Body of pancreas (tissue), 4 donors: ENCODE data around the gene MAN1A2. TPM values are rescaled to one million over a fixed set of nuclear protein-coding genes. Genes with fewer than 3 reads are reported as not detected.

ENCODE experiments used
- ATAC-seq: fragments of 150-250 bp; one replicate; pipeline ENCODE4 v1.9.1; 2016
- DNase-seq, 4 donors: peaks; one replicate each; pipeline ENCODE4 v3.0.0-alpha.2; 2019
- H3K27ac ChIP-seq, 4 donors: fragments of 200-600 bp; sonication (generic); 1 replicate in 3 of 4; 2 replicates in 1 of 4; pipeline versions ENCODE4 v1.5.1 to v1.6.1; 2016 to 2019; ENCODE audit warnings: mild to moderate bottlenecking in 1 of 4, mixed read lengths in 1 of 4, moderate library complexity in 1 of 4
- H3K27me3 ChIP-seq, 2 donors: fragments of 200-600 bp; sonication (generic); one replicate each; pipeline ENCODE4 v1.6.0; 2016; ENCODE audit warnings: mild to moderate bottlenecking in 1 of 2
- H3K36me3 ChIP-seq, 2 donors: fragments of 200-600 bp; sonication (generic); replicated peaks in 1 of 2; 2 replicates each; pipeline ENCODE4 v1.5.1; 2016; ENCODE audit warnings: low read depth in 2 of 2; ENCODE audit not compliant: insufficient read depth in 1 of 2
- H3K4me1 ChIP-seq: fragments of 200-600 bp; sonication (generic); one replicate; pipeline ENCODE4 v1.6.0; 2016
- H3K4me3 ChIP-seq, 2 donors: fragments of 200-600 bp; sonication (generic); 1 replicate in 1 of 2; 2 replicates in 1 of 2; pipeline ENCODE4 v1.5.1; 2016 to 2019
- H3K9me3 ChIP-seq, 3 donors: fragments of 200-600 bp; sonication (generic); 1 replicate in 2 of 3; 2 replicates in 1 of 3; pipeline ENCODE4 v1.5.1; 2016
- CTCF ChIP-seq, 7 experiments: fragments of 450-650 bp in 4 of 7; fragments of 200-600 bp in 3 of 7; sonication (generic) in 3 of 7; IDR thresholded peaks; one replicate each; pipeline ENCODE4 v1.5.1; 2016 to 2019; ENCODE audit warnings: antibody characterized with exemption in 7 of 7
- POLR2A ChIP-seq, 3 donors: fragments of 450-650 bp; IDR thresholded peaks; one replicate each; pipeline ENCODE4 v1.6.1; 2016; ENCODE audit warnings: antibody characterized with exemption in 3 of 3, mild to moderate bottlenecking in 2 of 3
- WGBS, 2 donors: methylation state at CpG; one replicate each; pipeline ENCODE4 v1.1.5; 2017; 5-methylcytosine and 5-hydroxymethylcytosine counted together
- intact Hi-C: fragments of 100-400 bp; cut with DNase I; formaldehyde crosslinking; loops from one replicate; pipeline ENCODE4 v1.15.1; 2023
- total RNA-seq, 2 donors: library from RNA; depleted of rRNA; stranded (reverse); fragments of >200 nt; gene quantifications; one replicate each; pipeline ENCODE4 v1.1.0, GENCODE V29; 2016

MAN1A2 gene
- total RNA-seq, 2 donors from 2014 or later: 37.9 to 54.4 TPM

- intact Hi-C loops: no loop called here
- Histone ChIP-seq H3K36me3 (no peaks in the 10 kb centered on the region), H3K27ac (no peak overlapping the region), H3K27me3 (no peaks in the 10 kb centered on the region), H3K4me1 (peaks cover 51% of the 10 kb centered on the region), H3K9me3 (no peaks in the 10 kb centered on the region), H3K4me3 (no peak overlapping the region)
- TF ChIP-seq POLR2A (IDR thresholded peaks at IDR 0.05) (no peak), CTCF (IDR thresholded peaks at IDR 0.05) (no peak)
- no peak for ATAC-seq
- WGBS, 2 donors: 88% methylated on average over 4 of the region's 4 CpGs
- DNase-seq: no peak
These were observed 211.2 kb downstream of the MAN1A2 start for GRCh38 chr1:117578466-117578865.

Other genes with a start within 250 kb of the MAN1A2 start
- gene TRIM45, start 245.7 kb upstream of the MAN1A2 start, total RNA-seq: 1 to 10 TPM; 7.5 to 8.6 TPM
- 10 to 100 TPM; 20.4 to 23.1 TPM for gene VTCN1, start 156.5 kb upstream of the MAN1A2 start, total RNA-seq
- gene TENT5C, start 238.6 kb downstream of the MAN1A2 start, total RNA-seq: 10 to 100 TPM; 30.0 to 39.7 TPM